Naive thymus-derived CD4-positive, alpha-beta T cell (primary cell): ENCODE measurements around the gene ADAMTS16. TPM values are rescaled to one million over a fixed set of nuclear protein-coding genes. Genes with fewer than 3 reads are reported as not detected.
A peak's percentile ranks its signal among the peaks of the same experiment; 100 is the strongest.

Experiments
- ATAC-seq: fragments of 150-1000 bp; cut with Tn5 transposase; 2 replicates; pipeline ENCODE4 v1.10.0; 2021; ENCODE audit warnings: mild to moderate bottlenecking, moderate library complexity
- CTCF ChIA-PET: fragments of 350-600 bp; sonication (Branson Sonifier 250); formaldehyde crosslinking; loops from one replicate; lab custom pipeline; 2021; ENCODE audit warnings: antibody characterized with exemption; lab: Charles Lee
- POLR2A ChIA-PET: fragments of 350-600 bp; sonication (Branson Sonifier 250); formaldehyde crosslinking; loops from one replicate; lab custom pipeline; 2021; ENCODE audit warnings: antibody characterized with exemption, inconsistent platforms; lab: Charles Lee
- DNase-seq, 9 donors: peaks; one replicate each; pipeline versions ENCODE4 v3.0.0 to v3.0.0-alpha.2; 2020 to 2022; ENCODE audit warnings: mixed read lengths in 1 of 9
- H3K27ac ChIP-seq: one replicate; pipeline ENCODE4 v1.7.0; 2013; ENCODE audit warnings: mild to moderate bottlenecking, low read depth, low read length, moderate library complexity
- H3K27me3 ChIP-seq, 2 donors: one replicate each; pipeline ENCODE4 v1.7.0; 2013; ENCODE audit warnings: low read length in 2 of 2, mild to moderate bottlenecking in 2 of 2, moderate library complexity in 2 of 2; ENCODE audit not compliant: control insufficient read depth in 2 of 2, insufficient read depth in 2 of 2
- H3K36me3 ChIP-seq, 3 experiments: 1 replicate in 2 of 3; 2 replicates in 1 of 3; pipeline ENCODE4 v1.7.0; 2013; ENCODE audit warnings: low read length in 3 of 3, mild to moderate bottlenecking in 3 of 3, moderate library complexity in 1 of 3; ENCODE audit not compliant: insufficient read depth in 3 of 3, control insufficient read depth in 2 of 3
- H3K4me1 ChIP-seq, 2 donors: one replicate each; pipeline ENCODE4 v1.7.0; 2013; ENCODE audit warnings: low read length in 2 of 2, mild to moderate bottlenecking in 2 of 2, moderate library complexity in 1 of 2; ENCODE audit not compliant: control insufficient read depth in 2 of 2, insufficient read depth in 2 of 2
- H3K4me3 ChIP-seq: 2 replicates; pipeline ENCODE4 v1.7.0; 2013; ENCODE audit warnings: mild to moderate bottlenecking, low read length
- H3K9me3 ChIP-seq, 3 experiments: 1 replicate in 2 of 3; 2 replicates in 1 of 3; pipeline ENCODE4 v1.7.0; 2013; ENCODE audit warnings: low read length in 3 of 3; ENCODE audit not compliant: control insufficient read depth in 2 of 3
- H3K27ac Mint-ChIP-seq, 9 donors: one replicate each; pipeline ENCODE4 v1.8.0; 2020 to 2022; ENCODE audit warnings: mixed read lengths in 9 of 9, mild to moderate bottlenecking in 8 of 9, moderate library complexity in 5 of 9, inconsistent platforms in 2 of 9
- H3K27me3 Mint-ChIP-seq, 5 donors: one replicate each; pipeline ENCODE4 v1.8.0; 2021 to 2022; ENCODE audit warnings: mixed read lengths in 5 of 5, mild to moderate bottlenecking in 1 of 5
- H3K36me3 Mint-ChIP-seq, 5 donors: one replicate each; pipeline ENCODE4 v1.8.0; 2020 to 2022; ENCODE audit warnings: mixed read lengths in 5 of 5, mild to moderate bottlenecking in 3 of 5, inconsistent platforms in 1 of 5
- H3K4me1 Mint-ChIP-seq, 7 donors: one replicate each; pipeline ENCODE4 v1.8.0; 2020 to 2022; ENCODE audit warnings: mixed read lengths in 7 of 7, mild to moderate bottlenecking in 3 of 7, inconsistent platforms in 1 of 7
- H3K4me3 Mint-ChIP-seq, 10 donors: one replicate each; pipeline ENCODE4 v1.8.0; 2020 to 2022; ENCODE audit warnings: mild to moderate bottlenecking in 10 of 10, mixed read lengths in 10 of 10, moderate library complexity in 6 of 10, inconsistent platforms in 2 of 10
- H3K9me3 Mint-ChIP-seq, 11 donors: one replicate each; pipeline ENCODE4 v1.8.0; 2020 to 2022; ENCODE audit warnings: mixed read lengths in 11 of 11, mild to moderate bottlenecking in 4 of 11, inconsistent platforms in 1 of 11, moderate library complexity in 1 of 11
- intact Hi-C, 2 donors: fragments of 100-400 bp; cut with micrococcal nuclease; formaldehyde crosslinking; loops; one replicate each; pipeline ENCODE4 v1.15.1; 2023
- polyA plus RNA-seq, 2 donors: library from polyadenylated mRNA; unstranded; fragments of 300-500 nt; fragmentation: Illumina TruSeq; gene quantifications; one replicate each; pipeline ENCODE4 v1.2.3, GENCODE V29; 2021
- total RNA-seq, 6 experiments: library from RNA in 5 of 6; stranded (reverse) in 5 of 6; gene quantifications; 1 replicate in 5 of 6; 2 replicates in 1 of 6; pipeline ENCODE4 v1.2.3 and lab custom pipeline; 2021 to 2026

The ADAMTS16 gene
- total and polyA plus RNA-seq, 7 experiments from 2014 or later: not detected

GRCh38 chr5:5150667-5151066, 10.5 kb downstream of the ADAMTS16 start:
- H3K36me3 ChIP-seq: no peaks in the 10 kb centered on the region
- H3K9me3 ChIP-seq: no peaks in the 10 kb centered on the region
- Mint-ChIP-seq H3K27ac (no peak overlapping the region), H3K4me1 (peaks cover 0 to 6% (median 2%) of the 10 kb centered on the region in 7 donors), H3K27me3 (peaks cover 0 to 12% (median 5%) of the 10 kb centered on the region in 5 donors), H3K36me3 (no peaks in the 10 kb centered on the region), H3K9me3 (peaks cover 0 to 12% (median 6%) of the 10 kb centered on the region in 11 donors), H3K4me3 (no peak overlapping the region)
- no peaks in the 10 kb centered on the region for H3K4me1 ChIP-seq
- POLR2A ChIA-PET: no interaction called here
- H3K4me3 ChIP-seq: no peak overlapping the region
- intact Hi-C loops: no loop called here
- ATAC-seq (no peak), DNase-seq (no peak)
- no peak overlapping the region for H3K27ac ChIP-seq
- CTCF ChIA-PET: no interaction called here
- no peaks in the 10 kb centered on the region for H3K27me3 ChIP-seq

GRCh38 chr5:5154733-5155132, 14.6 kb downstream of the ADAMTS16 start:
- Mint-ChIP-seq H3K27ac (no peak overlapping the region), H3K27me3 (peaks cover 0 to 12% (median 0%) of the 10 kb centered on the region in 5 donors), H3K36me3 (no peaks in the 10 kb centered on the region), H3K9me3 (peaks cover 0 to 16% (median 4%) of the 10 kb centered on the region in 11 donors), H3K4me1 (peaks cover 0 to 8% (median 3%) of the 10 kb centered on the region in 7 donors), H3K4me3 (no peak overlapping the region)
- Histone ChIP-seq H3K27me3 (no peaks in the 10 kb centered on the region), H3K36me3 (no peaks in the 10 kb centered on the region), H3K27ac (no peak overlapping the region), H3K4me3 (no peak overlapping the region), H3K4me1 (no peaks in the 10 kb centered on the region), H3K9me3 (no peaks in the 10 kb centered on the region)
- POLR2A ChIA-PET: no interaction called here
- CTCF ChIA-PET: no interaction called here
- intact Hi-C loops: no loop called here
- ATAC-seq (no peak), DNase-seq (no peak)

- Histone ChIP-seq H3K9me3 (no peaks in the 10 kb centered on the region), H3K36me3 (no peaks in the 10 kb centered on the region), H3K4me3 (no peak overlapping the region), H3K27ac (no peak overlapping the region), H3K27me3 (no peaks in the 10 kb centered on the region), H3K4me1 (no peaks in the 10 kb centered on the region)
- Mint-ChIP-seq H3K27me3 (peaks cover 0 to 12% (median 0%) of the 10 kb centered on the region in 5 donors), H3K27ac (peak overlapping the region in 1 of 9 donors; percentile 70), H3K4me1 (peaks cover 0 to 8% (median 3%) of the 10 kb centered on the region in 7 donors), H3K36me3 (no peaks in the 10 kb centered on the region), H3K9me3 (peaks cover 0 to 16% (median 4%) of the 10 kb centered on the region in 11 donors), H3K4me3 (no peak overlapping the region)
- ATAC-seq (no peak), DNase-seq (no peak)
- ChIA-PET POLR2A (interaction anchor here (0.6 kb wide), 1 partner anchor 256 kb away, joined by 7 read pairs; no protein-coding TSS in a partner anchor), CTCF (no interaction called here)
- intact Hi-C loops: no loop called here
Measured at GRCh38 chr5:5155617-5156016, 15.5 kb downstream of the ADAMTS16 start.

DNA sequence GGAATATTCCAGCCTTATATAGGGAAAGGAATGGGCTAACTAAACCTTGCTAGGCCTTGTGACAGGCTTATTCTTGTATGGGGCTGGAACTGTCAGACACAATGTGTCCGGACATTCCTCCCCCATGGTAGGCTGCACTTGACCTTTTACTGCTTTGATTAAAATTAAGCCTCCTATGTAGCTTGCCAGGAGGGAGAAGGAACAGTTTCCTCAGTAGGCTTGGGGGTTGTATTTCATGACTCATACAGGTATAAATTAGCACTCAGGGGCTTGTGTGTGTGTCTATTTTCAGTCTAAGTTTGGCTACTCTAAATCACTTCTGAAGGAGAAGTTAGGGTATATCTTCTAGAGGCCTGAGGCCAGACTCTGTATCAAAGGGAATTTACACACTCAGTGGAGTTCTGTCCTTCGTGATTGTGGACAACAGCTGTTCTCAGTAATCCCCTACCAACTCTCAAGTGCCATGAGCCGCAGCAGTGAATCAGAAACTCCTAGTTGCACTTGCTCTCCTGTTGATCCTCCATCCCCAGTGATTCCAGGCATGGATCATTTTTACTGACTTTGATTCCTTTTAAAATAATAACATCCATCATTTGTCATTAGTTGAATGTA, 16.4 kb downstream of the ADAMTS16 start:
- Mint-ChIP-seq H3K4me1 (peaks cover 0 to 8% (median 3%) of the 10 kb centered on the region in 7 donors), H3K36me3 (no peaks in the 10 kb centered on the region), H3K4me3 (no peak overlapping the region), H3K27me3 (peaks cover 0 to 16% (median 0%) of the 10 kb centered on the region in 5 donors), H3K9me3 (peaks cover 0 to 15% (median 2%) of the 10 kb centered on the region in 11 donors), H3K27ac (no peak overlapping the region)
- ChIA-PET POLR2A (no interaction called here), CTCF (no interaction called here)
- no peaks in the 10 kb centered on the region for H3K27me3 ChIP-seq
- ATAC-seq (no peak), DNase-seq (no peak)
- H3K4me3 ChIP-seq: no peak overlapping the region
- no peaks in the 10 kb centered on the region for H3K36me3 ChIP-seq
- intact Hi-C loops: no loop called here
- no peaks in the 10 kb centered on the region for H3K4me1 ChIP-seq
- H3K27ac ChIP-seq: no peak overlapping the region
- no peaks in the 10 kb centered on the region for H3K9me3 ChIP-seq

GRCh38 chr5:5158472-5158895, 18.4 kb downstream of the ADAMTS16 start:
- no peak for ATAC-seq
- POLR2A ChIA-PET: no interaction called here
- peaks cover 0 to 10% (median 0%) of the 10 kb centered on the region in 11 donors for H3K9me3 Mint-ChIP-seq
- intact Hi-C loops: no loop called here
- no peaks in the 10 kb centered on the region for H3K36me3 Mint-ChIP-seq
- no peaks in the 10 kb centered on the region for H3K27me3 ChIP-seq
- no peaks in the 10 kb centered on the region for H3K36me3 ChIP-seq
- no peak for DNase-seq
- H3K9me3 ChIP-seq: no peaks in the 10 kb centered on the region
- no peak overlapping the region for H3K4me3 ChIP-seq
- H3K27ac ChIP-seq: no peak overlapping the region
- no peak overlapping the region for H3K4me3 Mint-ChIP-seq
- peaks cover 0 to 10% (median 0%) of the 10 kb centered on the region in 5 donors for H3K27me3 Mint-ChIP-seq
- CTCF ChIA-PET: no interaction called here
- H3K4me1 Mint-ChIP-seq: peaks cover 0 to 8% (median 3%) of the 10 kb centered on the region in 7 donors
- H3K4me1 ChIP-seq: no peaks in the 10 kb centered on the region
- no peak overlapping the region for H3K27ac Mint-ChIP-seq

- Histone ChIP-seq H3K27me3 (no peaks in the 10 kb centered on the region), H3K36me3 (no peaks in the 10 kb centered on the region), H3K27ac (no peak overlapping the region), H3K9me3 (no peaks in the 10 kb centered on the region), H3K4me1 (no peaks in the 10 kb centered on the region), H3K4me3 (no peak overlapping the region)
- ChIA-PET POLR2A (no interaction called here), CTCF (no interaction called here)
- no peak for ATAC-seq
- peaks cover 0 to 10% (median 0%) of the 10 kb centered on the region in 11 donors for H3K9me3 Mint-ChIP-seq
- peaks cover 0 to 9% (median 0%) of the 10 kb centered on the region in 5 donors for H3K27me3 Mint-ChIP-seq
- no peak overlapping the region for H3K27ac Mint-ChIP-seq
- intact Hi-C loops: no loop called here
- no peak for DNase-seq
- H3K36me3 Mint-ChIP-seq: no peaks in the 10 kb centered on the region
- H3K4me3 Mint-ChIP-seq: no peak overlapping the region
- H3K4me1 Mint-ChIP-seq: peaks cover 0 to 8% (median 3%) of the 10 kb centered on the region in 7 donors
Measured at GRCh38 chr5:5159282-5160103, 19.4 kb downstream of the ADAMTS16 start.
